ENCODE measurements around the gene FAM227B.
"Not testable (repeated sequence)": the region's sequence is repeated elsewhere in the genome, so short reads cannot be mapped to it uniquely, and the experiment has no call there.

FAM227B gene

GRCh38 chr15:49620658-49621368 is at the start of gene FAM227B, which contains the start of gene DTWD1:
FAM227B (minus strand) TSS chr15:49620818; CDS start chr15:49615171, 5,647 bp downstream.
DTWD1 (plus strand) TSS chr15:49621048; CDS start chr15:49625168, 4,120 bp downstream.
- DNase-seq (ENCODE audit: low read depth) = peak; percentile 81

- DNase-seq (ENCODE audit: low read depth) = no peak
Observed at GRCh38 chr15:49669288-49669687, 48.7 kb upstream of the FAM227B start.

- not testable (repeated sequence) for DNase-seq (ENCODE audit: low read depth)
Observed at GRCh38 chr15:49666486-49666885, 45.9 kb upstream of the FAM227B start.

GRCh38 chr15:49664716-49665115 is 44.1 kb upstream of the FAM227B start:
- DNase-seq (ENCODE audit: low read depth) = no peak

- DNase-seq (ENCODE audit: low read depth) = no peak
Observed at GRCh38 chr15:49656734-49657133, 36.1 kb upstream of the FAM227B start.

- DNase-seq (ENCODE audit: low read depth) = no peak
Observed at GRCh38 chr15:49652922-49653321, 32.3 kb upstream of the FAM227B start.

GRCh38 chr15:49650676-49651075 is 30.1 kb upstream of the FAM227B start:
- DNase-seq (ENCODE audit: low read depth) = no peak

GRCh38 chr15:49649987-49650386 is 29.4 kb upstream of the FAM227B start:
- DNase-seq (ENCODE audit: low read depth) = no peak

GRCh38 chr15:49646891-49647290 is 26.3 kb upstream of the FAM227B start:
- no peak for DNase-seq (ENCODE audit: low read depth)

GRCh38 chr15:49645941-49646340 is 25.3 kb upstream of the FAM227B start:
- no peak for DNase-seq (ENCODE audit: low read depth)

GRCh38 chr15:49645277-49645676 is 24.7 kb upstream of the FAM227B start:
- DNase-seq (ENCODE audit: low read depth) = no peak

GRCh38 chr15:49644364-49644794 is 23.8 kb upstream of the FAM227B start:
- DNase-seq (ENCODE audit: low read depth) = no peak

GRCh38 chr15:49637857-49638256 is 17.2 kb upstream of the FAM227B start:
- no peak for DNase-seq (ENCODE audit: low read depth)

- no peak for DNase-seq (ENCODE audit: low read depth)
Observed at GRCh38 chr15:49628379-49628778, 7.8 kb upstream of the FAM227B start.

GRCh38 chr15:49627407-49627877 is 6.8 kb upstream of the FAM227B start:
- no peak for DNase-seq (ENCODE audit: low read depth)

- no peak for DNase-seq (ENCODE audit: low read depth)
Observed at GRCh38 chr15:49625460-49626036, 4.9 kb upstream of the FAM227B start.

GRCh38 chr15:49624056-49624455 is 3.4 kb upstream of the FAM227B start:
- no peak for DNase-seq (ENCODE audit: low read depth)

- DNase-seq (ENCODE audit: low read depth) = no peak
Observed at GRCh38 chr15:49622561-49622960, 1.9 kb upstream of the FAM227B start.

- DNase-seq (ENCODE audit: low read depth) = no peak
Observed at GRCh38 chr15:49621887-49622286, 1.3 kb upstream of the FAM227B start.

GRCh38 chr15:49621401-49621811 is 788 bp upstream of the FAM227B start:
- DNase-seq (ENCODE audit: low read depth) = no peak

- no peak for DNase-seq (ENCODE audit: low read depth)
Observed at GRCh38 chr15:49620199-49620598, 419 bp downstream of the FAM227B start.

GRCh38 chr15:49619226-49619625 is 1.4 kb downstream of the FAM227B start:
- DNase-seq (ENCODE audit: low read depth) = no peak

GRCh38 chr15:49612240-49612639 is 8.4 kb downstream of the FAM227B start:
- not testable (repeated sequence) for DNase-seq (ENCODE audit: low read depth)
